NCI-H446 treated with DMSO at 0.1 percent for 48 hours (cell line): ENCODE results near the gene RUNX1.

Source experiments
- DNase-seq: peaks from one replicate; lab custom pipeline; 2025; lab: John Stamatoyannopoulos, UW

RUNX1 gene

GRCh38 chr21:34897828-34898227 lies 151.3 kb downstream of the RUNX1 start:
- no peak for DNase-seq

GRCh38 chr21:34894401-34894800 lies 154.7 kb downstream of the RUNX1 start:
- no peak for DNase-seq

GRCh38 chr21:34892209-34892608 lies 156.9 kb downstream of the RUNX1 start:
- no peak for DNase-seq

- DNase-seq, result no peak
These were observed 157.5 kb downstream of the RUNX1 start for GRCh38 chr21:34891613-34891943.

- DNase-seq, result no peak
These were observed 158.1 kb downstream of the RUNX1 start for GRCh38 chr21:34890724-34891612.

- DNase-seq, result no peak
These were observed 158.7 kb downstream of the RUNX1 start for GRCh38 chr21:34890470-34890723.

- no peak for DNase-seq
These were observed 159.2 kb downstream of the RUNX1 start for GRCh38 chr21:34889676-34890469.

- no peak for DNase-seq
These were observed 159.8 kb downstream of the RUNX1 start for GRCh38 chr21:34889320-34889675.

GRCh38 chr21:34888569-34889319 lies 160.4 kb downstream of the RUNX1 start:
- DNase-seq, result peak; percentile 53

GRCh38 chr21:34887725-34888568 lies 161.2 kb downstream of the RUNX1 start:
- no peak for DNase-seq

- no peak for DNase-seq
These were observed 162.0 kb downstream of the RUNX1 start for GRCh38 chr21:34887105-34887442.

GRCh38 chr21:34886240-34887104 lies 162.6 kb downstream of the RUNX1 start:
- no peak for DNase-seq

GRCh38 chr21:34885626-34886239 lies 163.4 kb downstream of the RUNX1 start:
- DNase-seq, result no peak

GRCh38 chr21:34885125-34885524 lies 164.0 kb downstream of the RUNX1 start:
- no peak for DNase-seq

- DNase-seq, result no peak
These were observed 164.7 kb downstream of the RUNX1 start for GRCh38 chr21:34884346-34884929.

GRCh38 chr21:34883491-34884271 lies 165.4 kb downstream of the RUNX1 start:
- no peak for DNase-seq

- no peak for DNase-seq
These were observed 166.4 kb downstream of the RUNX1 start for GRCh38 chr21:34882719-34883131.

- no peak for DNase-seq
These were observed 167.2 kb downstream of the RUNX1 start for GRCh38 chr21:34881839-34882371.

GRCh38 chr21:34881421-34881820 lies 167.7 kb downstream of the RUNX1 start:
- DNase-seq, result no peak
